ENCODE measurements around the gene SETBP1.

DNA sequence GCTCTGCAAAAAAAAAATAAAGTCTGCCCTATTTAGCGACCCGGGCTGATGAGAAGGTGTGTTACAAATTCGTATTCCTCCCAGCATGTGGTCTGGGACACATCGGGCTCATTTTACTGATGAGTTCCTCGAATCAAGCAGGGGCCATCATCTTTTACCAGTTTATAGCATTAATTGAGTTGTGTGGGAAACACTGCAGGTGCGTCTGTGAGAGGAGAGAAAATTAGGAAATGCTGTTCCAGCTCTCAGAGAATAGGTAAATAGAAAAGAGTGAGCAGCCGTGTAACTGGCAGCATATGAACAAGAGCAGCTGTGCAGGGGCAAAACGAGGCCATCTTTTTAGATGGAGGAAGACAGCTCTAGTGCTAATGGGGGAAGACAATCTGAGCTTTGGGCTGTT lies 216.7 kb downstream of the SETBP1 start:
- TF ChIP-seq POLR2A (IDR thresholded peaks at IDR 0.05), result no peak
- no peak for TF ChIP-seq CTCF (IDR thresholded peaks at IDR 0.05)

Measured in stomach (tissue), 4 donors.